Measurements from ENCODE around the gene POFUT2. TPM values are rescaled to one million over a fixed set of nuclear protein-coding genes. Genes with fewer than 3 reads are reported as not detected.

The POFUT2 gene
- total RNA-seq, 1 donor from 2014 or later = 42.6 TPM

DNA sequence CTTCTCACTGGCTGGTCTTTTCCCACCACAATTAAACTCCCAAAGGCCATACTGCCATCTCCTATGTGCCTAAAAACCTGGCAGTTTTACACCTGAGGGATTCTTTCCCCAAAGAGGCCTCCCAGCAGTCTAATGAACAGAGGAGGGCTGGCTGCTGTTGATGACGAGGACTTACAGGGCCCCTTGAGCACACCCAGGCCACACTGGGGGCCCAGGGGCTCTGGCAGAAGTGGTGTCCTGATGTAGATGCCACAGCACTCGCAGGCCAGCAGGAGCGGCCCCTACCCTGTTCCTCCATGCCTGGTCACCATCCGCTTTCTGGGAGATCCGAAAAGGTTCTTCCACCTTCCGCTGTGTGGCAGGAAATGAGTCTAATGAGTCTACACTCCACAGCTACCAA is 24.2 kb downstream of the POFUT2 start:
- no peak for DNase-seq (ENCODE audit: low spot score)

DNA sequence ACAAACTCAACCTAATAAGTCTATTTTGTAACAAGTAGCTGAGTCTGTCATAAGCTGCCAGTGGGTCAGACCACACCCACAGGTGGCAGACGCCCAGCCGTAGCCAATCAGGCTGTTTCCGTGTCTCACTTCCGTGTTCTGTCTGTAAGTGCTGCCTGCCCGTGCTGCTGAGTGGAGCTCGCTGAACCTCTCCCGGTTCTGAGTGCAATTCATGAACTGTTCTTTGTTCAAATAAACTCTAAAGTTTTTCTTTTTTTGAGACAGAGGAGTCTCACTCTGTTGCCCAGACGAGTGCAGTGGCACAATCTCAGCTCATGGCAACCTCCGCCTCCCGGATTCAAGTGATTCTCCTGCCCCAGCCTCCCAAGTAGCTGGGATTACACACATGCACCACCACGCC is 25.1 kb downstream of the POFUT2 start:
- no peak for DNase-seq (ENCODE audit: low spot score)

DNA sequence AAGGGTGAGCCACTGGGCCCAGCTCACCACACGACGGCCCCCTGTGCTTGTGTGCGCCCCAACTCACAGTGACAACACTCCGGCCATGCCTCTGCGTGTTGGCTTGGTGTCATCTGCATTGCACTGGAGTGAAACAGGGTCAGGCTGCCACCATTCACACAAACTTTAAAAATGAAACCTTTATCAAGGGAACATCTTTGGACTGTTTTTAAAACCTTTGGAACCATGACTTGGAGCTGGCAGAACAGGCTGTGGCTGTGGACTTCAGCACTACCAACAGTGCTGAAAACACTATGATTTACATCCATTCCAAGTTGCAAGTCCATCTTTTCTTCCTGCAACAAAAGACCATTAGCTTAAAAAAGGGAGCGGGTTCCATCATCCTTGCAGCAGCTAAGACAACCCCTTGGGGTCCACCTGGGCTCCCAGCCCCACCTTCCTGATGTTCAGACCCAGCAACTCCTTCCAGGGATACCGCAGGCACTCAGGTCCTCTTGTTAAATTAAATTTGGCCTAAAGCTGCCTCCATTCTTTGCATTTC is 25.6 kb downstream of the POFUT2 start:
- peak; percentile 33 for DNase-seq (ENCODE audit: low spot score)

DNA sequence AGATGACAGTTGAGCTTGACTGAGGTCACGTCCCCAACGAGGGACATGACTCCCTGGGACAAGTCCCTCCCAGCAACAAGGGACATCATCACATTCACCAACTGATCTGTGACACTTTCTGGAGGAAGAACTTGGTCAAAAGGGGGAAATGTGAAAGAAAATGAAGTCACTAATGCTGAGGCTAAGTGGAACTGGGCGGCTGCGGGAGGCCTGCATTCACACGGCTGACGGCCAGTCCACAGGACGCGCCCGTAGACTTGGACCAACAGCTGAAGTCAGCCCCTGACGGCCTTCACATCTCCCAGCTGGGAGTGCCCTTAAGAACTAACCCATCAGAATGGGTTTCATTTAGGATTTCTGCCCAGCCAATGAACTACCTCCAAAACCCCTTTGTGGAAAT is 26.6 kb downstream of the POFUT2 start:
- no peak for DNase-seq (ENCODE audit: low spot score)

DNA sequence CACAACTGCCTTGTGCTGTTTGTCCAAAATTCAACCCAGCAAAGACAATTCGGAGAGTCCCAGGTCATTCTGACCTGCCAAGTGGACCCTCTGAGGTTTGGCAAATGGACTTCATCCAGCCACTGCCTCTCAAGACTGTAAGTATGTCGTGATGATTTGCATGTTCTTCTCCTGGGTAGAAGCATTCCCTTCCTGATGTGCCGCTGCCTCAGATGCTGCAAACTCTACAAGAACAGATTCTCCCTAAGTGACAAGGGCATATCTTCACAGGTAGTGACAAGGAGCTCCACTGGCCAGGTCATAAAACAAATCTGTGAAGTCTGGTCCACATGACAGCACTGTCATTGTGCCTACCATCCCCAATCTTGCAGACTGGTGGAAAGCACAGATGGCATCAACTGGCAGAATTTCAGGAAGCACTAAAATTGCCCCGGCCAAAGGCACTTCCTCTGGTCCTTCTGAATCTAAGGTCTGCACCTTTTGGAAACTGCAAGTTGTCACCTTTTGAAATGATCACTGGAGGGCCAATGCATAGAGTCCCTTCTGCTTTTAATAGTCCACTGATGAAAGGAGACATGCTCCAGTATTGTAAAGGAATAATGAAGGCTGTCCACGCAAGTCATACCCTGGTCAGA is 27.4 kb downstream of the POFUT2 start:
- DNase-seq (ENCODE audit: low spot score) = no peak

DNA sequence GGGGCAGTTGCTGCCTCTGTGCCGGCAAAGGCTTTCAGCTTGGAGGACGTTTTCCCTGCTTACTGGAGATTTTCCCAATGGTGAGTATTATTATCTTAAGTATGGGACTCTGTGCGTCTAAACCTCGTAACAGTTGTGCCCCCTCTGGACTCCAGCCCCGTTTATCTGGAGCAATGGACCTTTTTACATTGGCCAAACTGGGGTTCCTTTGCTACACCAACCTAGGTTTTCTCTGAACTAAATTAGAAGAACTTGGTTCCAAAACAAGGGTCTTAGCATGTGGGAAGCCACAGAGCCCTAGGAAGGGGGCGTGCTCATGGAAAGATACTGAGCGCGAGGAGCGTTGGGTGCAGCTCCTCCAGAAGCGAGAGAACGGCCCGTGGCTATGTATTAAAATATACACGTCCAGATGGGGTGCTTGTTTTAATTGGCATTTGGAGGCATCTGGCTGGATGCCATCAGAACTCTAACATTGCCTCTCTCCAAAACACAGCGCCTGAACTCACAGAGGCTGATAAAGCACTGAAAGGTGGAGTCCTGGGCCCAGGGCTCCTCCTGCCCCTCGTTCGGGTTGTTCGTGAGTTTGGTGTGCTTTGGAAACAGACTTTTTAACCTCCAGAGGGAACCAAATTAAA is 28.4 kb downstream of the POFUT2 start:
- DNase-seq (ENCODE audit: low spot score) = peak; percentile 39

DNA sequence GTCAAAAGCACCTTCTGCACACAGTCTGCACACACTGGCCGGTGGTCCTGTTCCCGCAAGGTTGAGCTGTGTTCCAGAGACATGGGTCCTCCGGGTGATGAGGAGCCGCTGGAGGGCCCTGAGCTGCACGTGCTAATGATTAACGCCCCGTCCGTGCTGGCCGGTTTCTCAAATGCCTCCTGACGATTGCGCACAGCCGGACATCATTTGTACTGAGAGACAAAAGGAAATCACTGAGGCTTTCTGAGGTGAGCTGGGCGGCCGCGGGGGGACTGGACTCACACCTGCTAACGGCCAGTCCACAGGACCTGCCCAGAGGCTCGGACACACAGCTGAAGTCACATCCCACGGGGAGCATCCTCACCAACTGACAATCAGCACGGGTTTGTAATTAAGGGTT is 29.2 kb downstream of the POFUT2 start:
- peak; percentile 39 for DNase-seq (ENCODE audit: low spot score)

DNA sequence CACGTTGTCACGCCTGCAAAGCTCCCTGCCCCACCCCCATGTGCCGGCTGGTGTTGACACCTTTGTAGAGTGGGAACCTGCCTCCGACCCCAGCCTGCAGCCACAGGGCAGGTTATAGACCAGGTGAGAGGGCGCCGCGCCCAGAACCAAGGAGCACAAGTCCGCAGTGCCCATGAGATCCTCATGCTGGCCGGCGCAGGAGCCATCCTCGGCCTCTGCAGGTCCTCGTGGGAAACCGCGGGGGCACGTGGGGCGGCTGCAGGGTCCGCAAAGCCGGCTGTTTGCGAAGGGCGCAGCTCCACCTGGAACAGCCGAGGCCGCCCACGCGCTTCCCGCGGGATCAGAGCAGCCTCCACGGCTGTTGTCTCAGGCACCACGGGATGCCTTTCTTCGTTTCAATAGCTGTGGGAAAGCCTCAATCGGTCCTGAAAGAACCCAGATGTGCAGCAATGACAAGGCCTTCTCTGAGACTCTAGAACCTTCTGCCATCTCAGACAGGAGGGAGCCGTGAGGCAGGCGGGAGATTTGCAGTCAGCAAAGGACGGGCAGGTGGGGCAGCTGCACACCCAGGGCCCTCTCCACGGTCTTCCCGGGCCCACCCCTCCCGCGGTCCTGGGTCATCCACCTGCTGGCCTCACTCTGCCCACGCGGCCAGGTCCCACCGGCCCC is 29.9 kb downstream of the POFUT2 start:
- no peak for DNase-seq (ENCODE audit: low spot score)

DNA sequence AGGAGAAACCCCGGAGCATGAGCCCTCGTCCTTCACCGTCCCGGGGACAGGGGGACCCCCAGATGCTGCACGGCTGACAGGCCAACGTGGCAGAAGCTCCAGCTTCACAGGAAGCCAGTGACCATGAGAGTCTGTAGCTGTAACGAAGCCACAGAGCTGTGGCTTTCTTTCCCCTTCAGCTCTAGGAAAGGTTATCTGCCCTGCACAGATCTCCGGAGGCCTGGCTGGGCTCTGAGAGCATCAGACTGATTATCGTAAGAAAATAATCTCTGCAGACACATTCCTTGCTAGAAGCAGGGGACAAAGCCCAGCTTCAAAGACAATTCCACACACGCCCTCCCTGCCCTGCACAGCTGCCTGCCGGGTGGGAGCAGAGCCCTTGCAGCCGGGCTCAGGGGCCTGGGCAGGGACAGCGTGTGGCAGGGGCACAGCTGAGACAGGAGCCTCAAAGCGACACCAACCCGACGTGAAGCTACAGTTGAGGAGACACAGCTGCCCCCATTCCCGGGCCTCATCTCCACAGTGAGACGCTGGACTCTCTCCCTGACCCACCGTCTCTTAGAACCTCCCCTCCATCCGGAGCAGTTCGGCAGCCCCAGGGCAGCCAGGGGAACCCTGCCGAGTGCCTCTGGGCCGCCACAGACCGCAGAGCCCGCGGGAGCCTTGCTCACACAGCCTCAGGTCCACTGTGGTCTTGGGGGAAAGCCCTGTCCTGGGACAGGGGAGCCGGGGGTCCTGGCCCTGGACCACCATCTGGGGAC is 30.6 kb downstream of the POFUT2 start:
- peak; percentile 38 for DNase-seq (ENCODE audit: low spot score)

DNA sequence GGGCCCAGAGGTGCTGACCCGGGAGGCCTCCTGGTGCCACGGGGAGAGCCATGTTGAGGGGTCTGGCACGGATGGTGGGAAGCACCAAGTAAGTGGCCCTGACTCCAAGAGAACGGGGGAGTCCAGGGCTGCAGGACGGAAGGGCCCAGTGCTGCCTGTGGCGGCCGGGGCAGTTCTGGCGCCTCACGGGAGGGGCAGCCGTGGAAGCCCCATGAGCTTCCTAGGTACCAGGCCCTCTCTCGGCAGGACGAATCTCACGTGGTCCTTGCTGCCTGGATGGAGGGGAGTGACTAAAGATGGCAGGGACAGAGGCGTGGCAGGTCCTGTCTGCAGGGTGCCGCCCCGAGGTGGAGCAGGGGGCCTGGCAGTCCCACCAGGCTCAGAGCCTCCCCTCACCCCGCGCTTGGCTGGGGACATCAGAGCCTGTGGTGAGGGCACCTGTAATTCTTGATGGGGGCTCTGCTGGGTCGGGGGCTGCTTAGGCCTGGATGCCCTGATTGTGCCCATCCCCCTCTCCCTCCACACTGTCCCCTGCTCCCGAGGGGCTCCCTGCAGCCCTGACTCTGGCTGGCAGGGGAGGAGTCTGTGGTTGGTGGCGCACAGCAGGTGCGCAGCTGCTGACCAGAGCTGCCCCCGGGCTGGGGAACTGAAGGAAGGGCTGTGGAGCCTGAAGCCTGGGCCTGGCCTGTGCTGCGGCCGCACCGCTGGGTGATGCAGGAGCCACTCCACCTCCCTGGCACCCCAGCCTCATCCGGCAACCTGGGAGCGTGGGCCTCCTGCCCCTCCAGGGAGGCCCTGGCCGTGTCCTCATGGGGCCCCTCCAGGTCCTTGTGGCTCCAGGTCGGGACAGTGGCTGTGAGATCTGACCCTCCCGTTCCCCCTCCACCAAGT is 31.4 kb downstream of the POFUT2 start:
- peak; percentile 40 for DNase-seq (ENCODE audit: low spot score)

DNA sequence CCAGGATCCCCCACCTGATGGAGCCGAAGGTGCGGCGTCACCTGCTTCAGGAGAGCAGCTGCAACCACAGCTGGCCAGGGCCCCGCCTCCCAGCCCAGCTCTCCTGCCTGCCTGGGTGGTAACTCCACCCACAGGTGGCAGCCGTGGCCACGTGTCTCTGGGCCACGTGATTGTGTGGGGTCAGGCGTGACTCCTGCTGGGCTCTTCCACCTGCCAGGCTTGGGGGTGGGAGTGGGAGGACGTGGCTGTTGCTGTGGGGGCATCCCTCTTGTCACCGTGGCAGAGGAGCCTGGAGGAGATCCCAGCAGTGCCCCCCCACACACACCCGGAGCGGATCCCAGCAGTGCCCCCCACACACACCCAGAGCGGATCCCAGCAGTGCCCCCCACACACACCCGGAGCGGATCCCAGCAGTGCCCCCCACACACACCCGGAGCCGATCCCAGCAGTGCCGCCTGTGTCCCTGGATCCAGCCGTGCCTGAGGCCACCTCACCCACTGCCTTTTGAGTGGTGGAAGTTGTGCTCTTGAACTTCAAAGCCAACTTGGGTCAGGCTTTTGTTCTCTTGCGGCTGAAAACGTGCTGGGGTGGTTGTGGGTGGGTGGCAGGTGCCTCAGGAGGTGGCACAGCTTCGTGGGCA is 32.2 kb downstream of the POFUT2 start:
- peak; percentile 38 for DNase-seq (ENCODE audit: low spot score)

DNA sequence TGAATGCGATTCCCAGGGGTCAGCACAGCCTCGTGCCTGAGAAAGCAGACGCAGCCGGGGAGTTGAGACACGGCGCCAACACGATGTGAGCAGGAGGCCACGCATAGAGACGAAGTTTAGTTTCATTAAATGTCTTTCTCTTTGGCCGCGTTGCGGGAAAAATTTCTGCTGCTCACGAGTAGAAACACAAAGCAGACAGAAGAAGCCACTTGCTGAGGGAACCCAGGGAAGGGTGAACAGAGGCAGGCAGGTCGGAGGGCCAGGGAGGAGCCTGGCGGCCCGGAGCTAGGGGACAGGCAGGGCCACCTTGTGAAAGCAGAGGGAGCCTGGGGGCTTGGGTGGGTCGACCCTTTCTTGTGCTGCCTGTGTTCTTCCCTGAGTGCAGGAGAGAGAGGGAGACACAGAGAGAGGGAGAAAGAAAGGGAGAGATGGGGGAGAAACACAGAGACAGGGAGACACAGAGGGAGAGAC is 33.2 kb downstream of the POFUT2 start:
- no peak for DNase-seq (ENCODE audit: low spot score)

DNA sequence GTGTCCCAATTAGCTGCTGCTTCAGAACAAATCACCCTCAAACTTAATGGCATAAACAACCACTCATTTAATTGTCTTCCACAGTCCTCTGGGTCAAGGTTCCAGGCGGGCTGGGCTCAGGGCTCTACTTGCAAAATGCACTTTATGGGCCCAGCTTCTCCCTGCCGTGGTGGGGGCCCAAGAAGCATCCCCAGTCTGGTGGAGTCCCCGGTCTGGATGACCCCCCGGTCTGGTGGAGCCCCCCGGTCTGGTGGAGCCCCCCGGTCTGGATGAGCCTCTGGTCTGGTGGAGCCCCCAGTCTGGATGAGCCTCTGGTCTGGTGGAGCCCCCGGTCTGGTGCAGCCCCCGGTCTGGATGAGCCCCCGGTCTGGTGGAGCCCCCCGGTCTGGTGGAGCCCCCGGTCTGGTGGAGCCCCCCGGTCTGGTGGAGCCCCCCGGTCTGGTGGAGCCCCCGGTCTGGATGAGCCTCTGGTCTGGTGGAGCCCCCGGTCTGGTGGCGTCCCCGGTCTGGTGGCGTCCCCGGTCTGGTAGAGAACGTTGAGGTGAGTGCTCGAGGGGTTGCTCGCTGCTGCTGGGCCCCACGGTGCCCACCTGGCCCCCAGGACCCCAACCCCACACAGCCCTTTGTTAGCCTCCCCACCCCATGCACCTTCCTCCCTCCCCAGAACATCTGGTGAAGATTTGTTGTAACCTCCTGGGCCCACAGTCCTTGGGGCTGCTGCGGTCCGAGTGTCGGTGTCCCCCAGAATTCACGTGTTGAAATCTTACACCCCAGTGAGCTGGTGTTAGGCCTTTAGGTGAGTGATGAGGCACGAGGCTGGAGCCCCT is 33.8 kb downstream of the POFUT2 start:
- peak; percentile 42 for DNase-seq (ENCODE audit: low spot score)

DNA sequence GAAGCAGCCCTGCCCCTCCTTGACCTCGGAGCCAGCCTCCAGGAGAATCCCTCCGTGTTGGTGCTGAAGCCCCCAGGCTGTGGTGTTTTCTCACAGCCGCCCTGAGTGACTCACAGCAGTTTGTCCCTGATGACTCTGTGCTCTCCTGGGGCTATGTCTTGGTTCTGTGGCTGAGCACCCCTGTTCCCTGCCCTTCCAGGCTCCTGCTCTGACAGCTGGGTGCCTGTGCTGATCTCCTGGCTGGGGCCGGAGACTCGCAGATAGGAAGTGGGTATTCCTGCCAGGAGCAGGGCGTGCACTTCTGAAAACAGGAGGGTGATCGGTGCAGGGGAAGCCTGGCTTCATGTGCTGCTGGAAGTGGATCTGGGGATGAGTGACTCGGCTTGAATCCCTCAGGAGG is 34.5 kb downstream of the POFUT2 start:
- DNase-seq (ENCODE audit: low spot score) = no peak

DNA sequence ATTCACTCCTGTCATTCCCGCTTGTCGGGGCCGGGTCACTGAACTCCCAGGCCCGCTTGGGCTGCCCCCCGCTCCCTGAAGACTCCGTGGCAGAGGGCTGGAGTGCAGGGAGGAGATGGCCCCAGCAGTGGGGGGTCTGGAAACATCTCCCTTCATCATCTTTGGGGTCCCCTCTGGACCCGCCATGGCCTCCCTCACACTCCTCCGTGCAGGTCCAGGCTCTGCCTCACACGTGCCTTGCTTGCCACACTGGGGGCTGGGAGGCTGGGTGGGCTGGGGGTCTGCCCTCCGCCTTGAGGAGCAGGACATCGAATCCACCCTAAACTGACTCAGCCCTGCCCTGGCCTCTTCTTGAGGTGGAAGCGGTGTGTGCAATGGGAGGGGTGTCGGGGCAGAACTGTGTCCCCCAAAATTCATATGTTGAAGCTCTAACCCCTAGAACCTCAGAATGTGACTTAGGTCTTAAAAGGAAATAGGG is 35.2 kb downstream of the POFUT2 start:
- DNase-seq (ENCODE audit: low spot score) = peak; percentile 36

DNA sequence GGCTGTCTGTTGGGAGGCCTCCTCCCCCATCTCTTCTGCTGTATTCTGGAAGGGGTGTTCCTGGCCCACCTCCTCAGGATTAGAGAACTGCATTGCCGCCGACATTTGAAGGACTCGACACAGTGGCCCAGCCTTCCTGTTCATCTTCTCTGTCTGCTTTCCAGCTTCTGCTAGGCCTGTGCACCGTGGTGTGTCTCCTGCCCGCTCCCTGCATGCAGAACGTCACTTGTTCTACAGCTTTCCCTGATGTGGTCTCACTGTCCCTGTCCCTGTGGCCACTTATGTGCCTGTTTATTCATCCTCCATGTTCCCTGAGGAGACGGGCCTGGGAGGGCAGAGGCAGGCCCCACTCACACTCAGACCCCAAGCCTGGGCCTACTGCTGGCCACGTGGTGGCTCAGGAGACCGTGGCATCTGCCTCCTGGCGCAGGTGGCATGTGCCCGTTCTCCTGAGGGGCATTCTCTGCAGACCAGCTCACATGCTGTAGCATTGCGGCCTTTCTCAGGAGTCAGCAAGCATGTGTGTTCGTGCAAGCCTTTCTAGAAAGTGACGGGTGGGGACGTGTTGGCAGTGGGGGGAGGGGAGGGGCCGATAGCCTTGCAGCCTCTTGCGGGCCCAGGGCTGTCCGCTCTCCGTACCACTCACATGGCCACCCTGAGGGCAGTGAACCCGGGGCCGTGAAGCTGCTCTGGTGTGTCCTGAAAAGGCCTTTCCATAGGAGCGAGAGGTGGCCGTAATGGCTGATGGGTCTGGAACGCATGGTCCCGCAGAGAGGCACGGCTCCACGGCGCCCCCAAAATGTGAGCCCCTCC is 35.9 kb downstream of the POFUT2 start:
- no peak for DNase-seq (ENCODE audit: low spot score)

DNA sequence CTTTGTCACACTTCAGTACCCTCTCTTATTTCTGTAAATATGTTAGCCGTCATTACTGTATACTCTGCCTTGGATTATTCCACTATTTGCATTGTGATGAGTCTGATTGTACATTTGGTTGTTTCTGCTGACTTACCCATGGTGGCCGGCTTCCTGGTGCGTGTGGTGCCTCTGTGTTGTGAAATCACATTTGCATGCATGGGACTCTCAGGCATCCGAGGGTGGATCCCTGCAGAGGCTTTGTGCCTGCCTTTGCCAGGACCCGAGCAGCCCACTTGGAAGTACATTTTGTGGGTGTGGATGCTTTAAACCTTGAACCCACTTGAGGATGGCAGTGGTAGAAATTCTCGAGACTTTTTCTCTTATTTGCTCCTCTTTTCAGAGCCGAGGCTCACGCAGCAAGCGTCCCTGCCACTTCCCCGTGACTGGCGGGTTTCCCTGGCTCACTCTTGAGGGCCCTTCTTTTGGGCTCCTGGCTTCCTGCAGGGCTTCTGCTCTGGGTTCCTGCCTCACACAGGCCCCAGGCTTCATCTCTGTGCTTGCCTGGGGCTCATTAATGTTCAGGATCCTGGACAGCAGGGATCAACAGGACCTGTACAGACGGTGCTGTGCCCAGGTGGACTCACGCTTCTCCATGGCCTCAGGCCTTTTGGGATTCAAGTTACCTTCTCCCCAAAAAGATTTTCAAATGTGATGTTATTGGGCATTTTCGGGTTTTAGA is 36.6 kb downstream of the POFUT2 start:
- no peak for DNase-seq (ENCODE audit: low spot score)

DNA sequence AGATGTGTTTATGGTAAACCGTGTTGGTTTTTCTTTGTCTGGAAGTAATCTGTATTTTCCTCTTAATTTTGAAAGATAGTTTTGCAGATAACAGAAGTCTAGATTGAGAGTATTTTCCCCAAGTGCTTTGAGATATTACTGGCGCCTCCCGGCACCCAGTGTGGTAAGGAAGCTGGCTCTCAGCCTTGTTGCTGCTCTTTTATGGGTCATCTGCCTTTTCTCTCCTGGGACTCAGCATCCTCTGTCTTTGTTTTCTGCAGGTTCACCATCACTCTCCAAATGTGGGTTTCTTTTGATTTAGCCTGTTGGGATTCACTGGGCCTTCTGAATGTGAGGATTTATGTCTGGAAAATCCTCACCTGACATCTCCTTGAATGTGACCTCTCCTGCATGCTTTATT is 37.4 kb downstream of the POFUT2 start:
- no peak for DNase-seq (ENCODE audit: low spot score)
